ENCODE data around the gene NFATC2IP. TPM values are rescaled to one million over a fixed set of nuclear protein-coding genes. Genes with fewer than 3 reads are reported as not detected.
A peak's percentile ranks its signal among the peaks of the same experiment; 100 is the strongest.
"Not testable (repeated sequence)": the region's sequence is repeated elsewhere in the genome, so short reads cannot be mapped to it uniquely, and the experiment has no call there.

The NFATC2IP gene
- total RNA-seq, 1 donor from 2014 or later = 38.4 TPM

- H3K27me3 ChIP-seq (ENCODE audit: low read depth) = no peaks in the 10 kb centered on the region
- no peak overlapping the region for H3K4me3 ChIP-seq
- TF ChIP-seq CTCF (IDR thresholded peaks at IDR 0.05) = no peak
- H3K4me1 ChIP-seq = peaks cover 7% of the 10 kb centered on the region
- H3K9me3 ChIP-seq = no peaks in the 10 kb centered on the region
- no peak overlapping the region for H3K27ac ChIP-seq
- no peaks in the 10 kb centered on the region for H3K36me3 ChIP-seq
- intact Hi-C loops (cut with DNase I) = no loop called here
- ATAC-seq (no peak), DNase-seq (no peak)
These were observed 12.0 kb upstream of the NFATC2IP start for GRCh38 chr16:28938721-28939120.

GRCh38 chr16:28939825-28940224 is 10.9 kb upstream of the NFATC2IP start:
- H3K9me3 ChIP-seq; H3K27ac ChIP-seq; H3K36me3 ChIP-seq; H3K4me1 ChIP-seq; DNase-seq; H3K4me3 ChIP-seq; H3K27me3 ChIP-seq (ENCODE audit: low read depth); ATAC-seq; intact Hi-C loops (cut with DNase I): not testable (repeated sequence)

GRCh38 chr16:28943281-28943680 is 7.5 kb upstream of the NFATC2IP start:
- no peak for ATAC-seq
- Histone ChIP-seq H3K36me3 (no peaks in the 10 kb centered on the region), H3K4me3 (no peak overlapping the region), H3K27me3 (ENCODE audit: low read depth) (no peaks in the 10 kb centered on the region), H3K9me3 (no peaks in the 10 kb centered on the region), H3K27ac (no peak overlapping the region), H3K4me1 (peaks cover 10% of the 10 kb centered on the region)
- no peak for TF ChIP-seq CTCF (IDR thresholded peaks at IDR 0.05)
- no peak for DNase-seq
- intact Hi-C loops (cut with DNase I) = no loop called here

- H3K27ac ChIP-seq = no peak overlapping the region
- no peak for TF ChIP-seq CTCF (IDR thresholded peaks at IDR 0.05)
- DNase-seq (no peak), ATAC-seq (no peak)
- H3K27me3 ChIP-seq (ENCODE audit: low read depth) = no peaks in the 10 kb centered on the region
- H3K9me3 ChIP-seq = no peaks in the 10 kb centered on the region
- H3K36me3 ChIP-seq = no peaks in the 10 kb centered on the region
- H3K4me3 ChIP-seq = no peak overlapping the region
- intact Hi-C loops (cut with DNase I) = no loop called here
- H3K4me1 ChIP-seq = peaks cover 12% of the 10 kb centered on the region
These were observed 4.1 kb upstream of the NFATC2IP start for GRCh38 chr16:28946681-28947080.

GRCh38 chr16:28951410-28951943 is 740 bp downstream of the NFATC2IP start:
- Histone ChIP-seq H3K9me3 (no peaks in the 10 kb centered on the region), H3K36me3 (peaks cover 42% of the 10 kb centered on the region), H3K27me3 (ENCODE audit: low read depth) (no peaks in the 10 kb centered on the region), H3K27ac (peak overlapping the region; percentile 88), H3K4me3 (peak overlapping the region; percentile 87), H3K4me1 (peaks cover 8% of the 10 kb centered on the region)
- ATAC-seq = peak; percentile 63 to 67
- no peak for TF ChIP-seq CTCF (IDR thresholded peaks at IDR 0.05)
- DNase-seq = no peak
- intact Hi-C loops (cut with DNase I) = no loop called here

- Histone ChIP-seq H3K27ac (no peak overlapping the region), H3K27me3 (ENCODE audit: low read depth) (no peaks in the 10 kb centered on the region), H3K4me1 (no peaks in the 10 kb centered on the region), H3K4me3 (no peak overlapping the region), H3K9me3 (no peaks in the 10 kb centered on the region), H3K36me3 (peaks cover 93% of the 10 kb centered on the region)
- no peak for TF ChIP-seq CTCF (IDR thresholded peaks at IDR 0.05)
- no peak for DNase-seq
- intact Hi-C loops (cut with DNase I) = no loop called here
- no peak for ATAC-seq
These were observed 7.5 kb downstream of the NFATC2IP start for GRCh38 chr16:28958216-28958615.

Measured in lower lobe of right lung (tissue), 2 donors.